Nephron (organoid): Measurements from ENCODE around the gene SOWAHA.

Experiments
- H3K27ac Mint-ChIP-seq, 3 experiments: 2 replicates each; pipeline ENCODE4 v1.8.0; 2020; ENCODE audit warnings: mixed read lengths in 3 of 3, mild to moderate bottlenecking in 2 of 3, moderate library complexity in 1 of 3
- H3K27me3 Mint-ChIP-seq: 2 replicates; pipeline ENCODE4 v1.8.0; 2021; ENCODE audit warnings: low read depth, mild to moderate bottlenecking, moderate library complexity, mixed read lengths
- H3K36me3 Mint-ChIP-seq: 2 replicates; pipeline ENCODE4 v1.8.0; 2020; ENCODE audit warnings: low read depth, mixed read lengths
- H3K4me1 Mint-ChIP-seq: 2 replicates; pipeline ENCODE4 v1.8.0; 2020; ENCODE audit warnings: mixed read lengths
- H3K4me3 Mint-ChIP-seq, 3 experiments: 2 replicates each; pipeline ENCODE4 v1.8.0; 2020; ENCODE audit warnings: mild to moderate bottlenecking in 3 of 3, mixed read lengths in 3 of 3, moderate library complexity in 2 of 3
- H3K9me3 Mint-ChIP-seq: 2 replicates; pipeline ENCODE4 v1.8.0; 2020; ENCODE audit warnings: mixed read lengths
- TF ChIP-seq, protein P1 (sequence below), 3 experiments: fragments of 200-600 bp; sonication (generic); IDR thresholded peaks; one replicate each; pipeline ENCODE4 v1.5.0; 2021; ENCODE audit warnings: antibody characterized with exemption in 3 of 3; ENCODE audit not compliant: unreplicated experiment in 3 of 3

Gene SOWAHA

DNA sequence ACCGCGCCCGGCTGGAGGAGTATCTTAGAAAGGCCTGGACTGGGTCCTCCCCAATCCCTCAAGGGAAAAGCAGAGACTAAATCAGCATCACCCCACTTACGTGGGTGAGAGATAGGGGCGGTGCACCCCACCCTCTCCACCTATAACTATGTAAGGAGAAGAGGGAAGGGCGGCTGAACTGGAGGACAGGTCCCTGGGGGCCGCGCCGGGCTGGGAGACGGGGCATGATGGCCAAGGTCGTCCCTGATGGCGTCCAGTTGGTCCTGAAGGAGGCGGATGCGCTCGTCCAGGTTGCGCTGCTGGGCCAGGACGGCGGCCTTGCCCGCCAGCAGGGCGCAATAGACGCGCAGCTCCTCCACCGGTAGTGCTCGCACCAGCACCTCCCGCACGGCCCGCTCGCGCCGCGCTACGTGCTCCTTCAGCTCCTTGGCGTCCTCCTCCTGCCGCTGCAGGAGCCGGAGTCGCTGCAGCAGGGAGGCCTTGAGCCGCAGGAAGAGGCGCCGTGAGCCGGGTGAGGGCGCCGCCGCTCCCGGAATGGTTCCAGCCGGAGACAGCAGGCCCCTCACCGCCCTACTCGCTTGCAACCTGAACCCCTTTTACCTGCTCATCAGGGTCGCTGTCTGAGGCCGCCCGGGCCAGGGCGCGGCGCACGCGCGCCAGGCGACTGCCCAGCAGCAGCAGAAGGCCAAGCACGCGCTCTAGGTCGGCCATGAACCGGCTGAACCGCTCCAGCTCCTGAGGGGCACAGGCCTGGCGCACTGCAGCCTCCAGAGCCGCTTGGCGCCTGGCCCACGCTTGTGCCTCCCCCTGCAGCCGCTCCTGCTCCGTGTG is 9.8 kb downstream of the SOWAHA start:
- H3K4me3 Mint-ChIP-seq = peak overlapping the region; percentile 61 to 70 (median 64)
- no peak overlapping the region for H3K27ac Mint-ChIP-seq
- H3K4me1 Mint-ChIP-seq = peaks cover 13% of the 10 kb centered on the region
- TF ChIP-seq, protein P1, sequence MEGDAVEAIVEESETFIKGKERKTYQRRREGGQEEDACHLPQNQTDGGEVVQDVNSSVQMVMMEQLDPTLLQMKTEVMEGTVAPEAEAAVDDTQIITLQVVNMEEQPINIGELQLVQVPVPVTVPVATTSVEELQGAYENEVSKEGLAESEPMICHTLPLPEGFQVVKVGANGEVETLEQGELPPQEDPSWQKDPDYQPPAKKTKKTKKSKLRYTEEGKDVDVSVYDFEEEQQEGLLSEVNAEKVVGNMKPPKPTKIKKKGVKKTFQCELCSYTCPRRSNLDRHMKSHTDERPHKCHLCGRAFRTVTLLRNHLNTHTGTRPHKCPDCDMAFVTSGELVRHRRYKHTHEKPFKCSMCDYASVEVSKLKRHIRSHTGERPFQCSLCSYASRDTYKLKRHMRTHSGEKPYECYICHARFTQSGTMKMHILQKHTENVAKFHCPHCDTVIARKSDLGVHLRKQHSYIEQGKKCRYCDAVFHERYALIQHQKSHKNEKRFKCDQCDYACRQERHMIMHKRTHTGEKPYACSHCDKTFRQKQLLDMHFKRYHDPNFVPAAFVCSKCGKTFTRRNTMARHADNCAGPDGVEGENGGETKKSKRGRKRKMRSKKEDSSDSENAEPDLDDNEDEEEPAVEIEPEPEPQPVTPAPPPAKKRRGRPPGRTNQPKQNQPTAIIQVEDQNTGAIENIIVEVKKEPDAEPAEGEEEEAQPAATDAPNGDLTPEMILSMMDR (IDR thresholded peaks at IDR 0.05; ENCODE audit: unreplicated experiment in 3 of 3) = peak in 1 of 3 experiments; percentile 10
- H3K27me3 Mint-ChIP-seq = peaks cover 70% of the 10 kb centered on the region
- H3K9me3 Mint-ChIP-seq = no peaks in the 10 kb centered on the region
- no peaks in the 10 kb centered on the region for H3K36me3 Mint-ChIP-seq

DNA sequence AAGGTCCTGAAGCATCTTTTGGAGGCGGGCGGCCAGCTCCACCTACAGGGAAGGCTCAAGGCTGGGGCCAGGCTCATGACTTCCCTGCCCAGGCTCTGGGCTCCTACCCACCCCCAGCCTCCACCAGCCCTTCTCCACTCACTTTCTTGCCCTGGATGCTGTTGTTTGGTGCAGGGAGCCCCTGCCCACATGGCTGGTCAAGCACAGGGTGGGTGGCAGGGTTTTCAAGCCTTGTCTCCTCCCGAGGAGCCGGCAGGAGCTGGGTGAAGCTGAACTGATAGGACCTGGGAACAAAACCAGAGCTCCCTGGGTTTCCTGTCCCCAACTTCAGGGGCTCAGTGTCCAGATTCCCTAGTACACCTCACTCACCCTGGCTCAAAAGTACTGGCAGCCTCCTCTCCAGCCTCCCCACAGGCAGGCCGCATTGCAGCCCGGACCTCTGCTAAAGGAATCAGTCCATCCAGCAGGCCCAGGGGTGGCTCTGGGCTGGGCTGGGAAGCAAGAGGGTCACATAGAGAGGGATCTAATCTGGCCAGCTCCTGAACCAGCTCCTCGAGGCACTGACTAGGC is 10.5 kb downstream of the SOWAHA start:
- Mint-ChIP-seq H3K27me3 (peaks cover 70% of the 10 kb centered on the region), H3K4me1 (peaks cover 13% of the 10 kb centered on the region), H3K4me3 (peak overlapping the region in 2 of 3 experiments; percentile 30 to 70), H3K27ac (no peak overlapping the region), H3K36me3 (no peaks in the 10 kb centered on the region), H3K9me3 (no peaks in the 10 kb centered on the region)
- TF ChIP-seq, protein P1 (IDR thresholded peaks at IDR 0.05; ENCODE audit: unreplicated experiment in 3 of 3) = no peak

DNA sequence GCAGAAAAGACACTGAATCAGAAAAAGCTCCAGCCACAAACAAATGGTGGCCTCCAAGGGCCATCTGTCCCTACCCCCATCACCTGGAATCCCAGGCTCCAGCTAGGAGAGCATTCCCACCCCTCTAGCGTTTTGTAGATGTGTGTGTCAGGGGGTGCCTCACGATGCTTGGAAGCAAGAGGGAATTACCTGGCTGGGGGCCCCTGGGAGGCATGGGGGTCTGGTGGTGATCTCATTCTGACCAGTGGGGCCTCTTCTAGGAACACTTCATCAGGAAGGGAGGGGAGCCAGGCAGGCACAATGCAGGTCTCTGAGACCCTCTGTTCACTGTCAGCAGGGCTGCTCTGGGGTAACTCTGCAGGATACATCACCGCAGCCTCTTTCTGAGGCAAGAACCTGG is 11.3 kb downstream of the SOWAHA start:
- TF ChIP-seq, protein P1 (IDR thresholded peaks at IDR 0.05; ENCODE audit: unreplicated experiment in 3 of 3) = no peak
- peak overlapping the region in 1 of 3 experiments; percentile 13 for H3K4me3 Mint-ChIP-seq
- peaks cover 13% of the 10 kb centered on the region for H3K4me1 Mint-ChIP-seq
- no peaks in the 10 kb centered on the region for H3K9me3 Mint-ChIP-seq
- peaks cover 70% of the 10 kb centered on the region for H3K27me3 Mint-ChIP-seq
- no peak overlapping the region for H3K27ac Mint-ChIP-seq
- no peaks in the 10 kb centered on the region for H3K36me3 Mint-ChIP-seq

GRCh38 chr5:132825033-132825833 is 12.1 kb downstream of the SOWAHA start:
- Mint-ChIP-seq H3K9me3 (no peaks in the 10 kb centered on the region), H3K4me1 (peaks cover 10% of the 10 kb centered on the region), H3K36me3 (no peaks in the 10 kb centered on the region), H3K27ac (no peak overlapping the region), H3K4me3 (peak overlapping the region in 1 of 3 experiments; percentile 26), H3K27me3 (peaks cover 73% of the 10 kb centered on the region)
- TF ChIP-seq, protein P1 (IDR thresholded peaks at IDR 0.05; ENCODE audit: unreplicated experiment in 3 of 3) = no peak

GRCh38 chr5:132825834-132826391 is 12.8 kb downstream of the SOWAHA start:
- Mint-ChIP-seq H3K4me1 (peaks cover 7% of the 10 kb centered on the region), H3K4me3 (no peak overlapping the region), H3K36me3 (no peaks in the 10 kb centered on the region), H3K9me3 (no peaks in the 10 kb centered on the region), H3K27ac (no peak overlapping the region), H3K27me3 (peaks cover 68% of the 10 kb centered on the region)
- TF ChIP-seq, protein P1 (IDR thresholded peaks at IDR 0.05; ENCODE audit: unreplicated experiment in 3 of 3) = no peak
